GM19193 (cell line): ENCODE data around the gene CPEB1.
A peak's percentile ranks its signal among the peaks of the same experiment; 100 is the strongest.

ENCODE experiments used
- POLR2A ChIP-seq: IDR thresholded peaks from 4 replicates; pipeline ENCODE4 v1.6.1; 2011; ENCODE audit not compliant: insufficient read depth, insufficient read length; ENCODE audit errors: extremely low read depth

Gene CPEB1

GRCh38 chr15:82545478-82545877 lies 101.7 kb downstream of the CPEB1 start:
- TF ChIP-seq POLR2A: no peak

DNA sequence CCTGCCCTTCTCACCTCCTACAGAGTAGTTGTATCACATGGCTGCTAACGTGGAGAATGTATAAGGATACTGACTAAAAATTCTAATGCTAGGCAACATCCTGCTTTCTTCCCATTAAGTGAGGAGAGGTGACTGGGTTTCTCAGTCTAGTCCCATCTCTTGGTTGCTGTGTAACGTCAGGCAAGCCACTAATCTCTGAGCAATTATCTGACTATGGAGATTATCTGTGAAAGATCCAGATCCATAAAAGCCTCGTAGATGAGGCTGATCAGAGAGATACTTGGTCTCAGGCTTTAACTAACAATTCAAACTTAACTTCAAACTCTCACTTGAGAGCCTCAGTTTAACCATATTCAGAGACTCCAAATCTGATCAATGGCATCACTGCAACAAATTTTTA lies 102.2 kb downstream of the CPEB1 start:
- no peak for TF ChIP-seq POLR2A

DNA sequence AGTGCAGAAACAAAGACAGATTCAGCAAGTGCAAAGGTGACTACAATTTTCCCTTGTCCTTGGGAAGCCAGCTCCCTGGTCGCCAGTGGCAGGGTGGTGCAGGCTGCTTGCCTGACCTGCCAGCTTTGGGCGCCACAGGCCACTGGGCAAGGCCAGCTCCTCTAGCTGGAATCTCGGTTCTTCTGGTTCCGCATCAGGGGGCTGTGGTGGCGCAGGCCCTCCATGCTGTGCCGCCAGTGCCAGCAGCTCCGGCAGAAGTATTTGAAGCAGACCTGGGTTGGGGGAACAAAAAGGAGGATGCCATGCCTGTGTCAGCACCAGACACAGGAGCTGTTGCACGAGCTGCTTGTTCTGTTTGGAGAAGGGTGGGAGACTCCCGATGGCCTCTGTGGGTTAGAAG lies 102.7 kb downstream of the CPEB1 start:
- no peak for TF ChIP-seq POLR2A

GRCh38 chr15:82543160-82543559 lies 104.0 kb downstream of the CPEB1 start:
- TF ChIP-seq POLR2A: no peak

- no peak for TF ChIP-seq POLR2A
Measured at GRCh38 chr15:82540984-82541431, 106.2 kb downstream of the CPEB1 start.

DNA sequence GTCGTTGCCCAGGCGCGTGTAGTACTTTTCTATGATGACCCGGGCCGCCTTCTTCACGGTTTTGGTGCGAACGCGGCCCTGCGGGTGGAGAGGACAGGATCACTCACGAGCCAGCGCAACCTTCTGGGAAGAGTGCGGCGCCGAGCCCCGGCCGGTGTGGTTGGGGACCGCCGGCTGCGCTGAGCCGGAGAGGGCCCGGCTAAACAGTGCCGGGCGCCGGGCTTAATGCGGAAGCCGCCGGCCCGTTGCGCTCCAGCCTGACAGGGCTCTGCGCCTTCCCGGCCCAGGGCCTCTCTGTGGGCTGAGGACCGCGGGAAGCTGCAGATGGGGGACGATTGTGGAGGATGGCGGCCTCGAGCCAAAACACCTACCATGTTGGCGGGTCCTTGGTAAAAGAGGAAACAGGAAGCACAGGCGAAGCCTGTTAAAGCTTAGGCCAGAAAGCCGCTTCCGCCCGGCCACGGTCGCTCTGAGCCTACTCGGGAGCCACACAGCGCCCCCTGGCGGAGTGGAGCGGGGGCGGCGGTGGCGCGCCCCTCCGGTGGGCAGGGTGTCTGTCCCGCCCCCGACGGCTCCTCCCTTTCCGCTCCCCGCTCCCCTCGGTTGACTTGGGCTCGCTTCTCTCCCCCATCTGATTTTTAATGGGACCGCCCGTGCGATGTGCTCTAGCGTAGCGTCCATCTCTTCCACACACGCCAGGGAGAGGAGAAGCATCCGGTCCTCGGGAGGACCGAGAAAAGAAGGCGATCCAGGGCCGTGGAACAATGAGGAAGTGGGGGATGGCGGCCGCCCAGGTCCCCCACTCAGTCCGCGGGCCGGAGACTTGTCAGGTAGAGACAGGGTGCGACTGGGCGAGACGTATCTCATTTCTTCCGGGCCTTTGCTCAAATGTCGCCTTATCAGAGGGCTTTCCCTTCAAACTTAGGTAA lies 106.8 kb downstream of the CPEB1 start, which contains the start of gene RPS17:
TSS of gene RPS17 (minus strand) at position 403 of the 929 bp plus-strand sequence. CDS start at position 374, 29 bp downstream.
- TF ChIP-seq POLR2A: peak; percentile 99

- no peak for TF ChIP-seq POLR2A
Measured at GRCh38 chr15:82539691-82540054, 107.5 kb downstream of the CPEB1 start.

GRCh38 chr15:82538961-82539690 lies 108.0 kb downstream of the CPEB1 start:
- no peak for TF ChIP-seq POLR2A

DNA sequence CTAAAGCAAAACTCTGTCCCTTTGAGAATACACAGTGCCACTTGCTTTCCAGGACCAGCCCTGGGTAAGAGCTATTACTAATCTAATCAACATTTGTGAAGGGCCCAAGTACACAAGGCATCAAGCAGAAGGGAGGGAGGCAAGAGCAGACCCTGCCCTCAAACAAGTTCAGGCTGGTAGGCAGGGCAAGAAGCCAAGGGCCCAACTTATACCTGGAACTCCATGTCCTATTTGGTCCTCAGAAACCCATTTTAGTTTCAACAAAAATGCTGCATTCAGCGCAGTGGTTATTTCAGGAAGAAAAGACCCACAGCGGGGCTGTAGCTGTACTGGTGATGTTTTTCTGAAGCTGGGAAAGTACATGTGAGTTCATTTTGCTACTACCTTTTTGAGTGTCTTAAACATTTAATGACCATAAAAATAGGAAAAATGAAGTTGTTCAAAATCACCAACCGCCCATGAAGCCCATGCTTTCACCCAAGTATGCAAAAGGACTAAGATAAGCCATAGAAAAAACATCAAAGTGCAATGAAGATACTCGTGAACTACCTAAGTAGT lies 109.7 kb downstream of the CPEB1 start:
- no peak for TF ChIP-seq POLR2A

DNA sequence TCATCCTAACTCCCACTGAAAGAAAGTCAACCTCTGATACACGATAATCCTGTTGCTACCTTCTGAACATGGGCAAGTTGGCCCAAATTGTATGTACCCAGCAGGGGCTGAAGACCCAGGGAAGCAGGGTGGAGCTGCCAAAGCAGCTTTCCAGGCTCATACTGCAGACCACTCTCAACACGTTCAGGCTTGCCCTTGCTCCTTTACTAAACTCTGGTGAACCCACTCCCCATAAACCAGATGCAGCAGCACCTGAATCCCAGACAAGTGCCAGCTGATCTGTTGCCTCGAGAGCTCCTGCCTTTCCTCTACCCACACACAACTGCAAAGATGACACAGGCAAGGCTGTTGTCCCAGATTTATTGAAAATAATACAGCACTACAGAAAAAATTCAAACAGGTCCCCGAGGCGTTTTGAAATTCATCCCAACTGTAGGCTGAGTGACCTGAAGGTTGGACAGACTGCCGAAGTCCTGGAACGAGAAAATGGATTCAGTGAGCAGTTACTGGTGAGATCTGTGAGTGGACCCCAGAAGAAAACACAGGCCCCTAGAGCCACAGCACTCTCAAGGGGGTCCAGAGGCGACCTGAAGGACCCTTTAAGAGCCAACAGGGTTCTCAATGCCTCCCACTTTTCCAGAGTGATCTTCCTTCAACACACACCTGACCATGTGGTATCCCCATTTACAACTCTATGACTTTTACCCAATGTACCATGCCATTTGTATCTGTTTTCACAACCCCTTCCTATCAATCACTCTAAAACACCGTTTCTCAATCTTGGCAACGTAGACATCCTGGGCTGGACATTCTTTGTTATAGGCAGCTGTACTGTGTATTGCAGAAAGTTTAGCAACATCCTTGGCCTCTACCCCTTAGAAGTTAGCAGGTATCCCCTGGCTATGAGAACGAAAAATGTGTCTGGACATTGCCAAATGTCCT lies 110.5 kb downstream of the CPEB1 start:
- TF ChIP-seq POLR2A: no peak

GRCh38 chr15:82535566-82536408 lies 111.4 kb downstream of the CPEB1 start:
- TF ChIP-seq POLR2A: peak; percentile 38

DNA sequence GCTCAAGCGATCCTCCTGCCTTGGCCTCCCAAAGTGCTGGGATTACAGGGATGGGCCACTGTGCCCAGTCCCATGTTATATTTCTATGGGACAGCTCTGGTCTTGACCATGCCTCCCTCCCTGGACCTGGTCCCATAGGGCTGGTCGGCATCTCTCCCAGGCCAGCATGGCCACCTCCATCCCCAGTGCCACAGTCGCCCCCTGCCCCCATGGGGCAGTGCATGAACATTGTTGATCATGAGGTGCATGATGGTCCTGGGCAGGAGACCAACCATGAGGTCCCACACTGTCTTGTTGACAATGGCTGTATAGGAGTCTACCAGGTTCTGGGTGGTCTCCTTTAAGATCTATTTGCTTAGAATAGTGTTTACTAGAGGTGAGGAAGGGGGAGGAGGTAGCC lies 113.4 kb downstream of the CPEB1 start:
- TF ChIP-seq POLR2A: no peak

DNA sequence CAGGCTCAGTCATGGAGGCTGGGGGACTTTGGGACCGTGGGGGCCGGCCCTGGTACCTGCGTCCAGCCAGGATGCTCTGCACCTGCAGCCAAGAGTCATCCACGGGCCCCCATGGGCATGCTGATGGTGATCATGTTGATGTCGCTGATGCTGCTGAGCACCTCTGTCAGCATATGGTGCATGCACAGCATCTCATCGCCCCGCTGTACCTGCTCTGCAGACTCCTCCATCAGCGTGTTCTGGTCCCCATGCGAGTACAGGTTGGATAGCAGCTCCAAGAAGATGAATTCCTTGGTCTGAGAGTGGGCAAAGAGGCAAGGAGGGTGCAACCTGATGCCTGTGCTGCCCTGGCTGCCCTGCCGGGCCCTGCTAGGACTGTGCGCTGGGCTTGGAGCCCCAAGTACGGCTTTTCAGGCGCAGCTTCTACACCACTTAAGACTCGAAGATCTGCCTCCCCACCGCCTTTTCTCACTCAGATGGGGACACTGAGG lies 114.1 kb downstream of the CPEB1 start:
- no peak for TF ChIP-seq POLR2A
